DND-41 (cell line): ENCODE results near the gene PSMD6.

Experiments
- ATAC-seq: fragments of 200-7000 bp; cut with Tn5 transposase; 3 replicates; pipeline ENCODE4 v1.9.1; 2021; ENCODE audit warnings: low read depth; ENCODE audit not compliant: insufficient read depth
- DNase-seq: peaks from one replicate; pipeline ENCODE4 v3.0.0-alpha.2; 2020
- H2AFZ ChIP-seq: 2 replicates; pipeline ENCODE4 v1.6.0; 2012; ENCODE audit warnings: low read depth, low read length
- H3K27ac ChIP-seq: 2 replicates; pipeline ENCODE4 v1.5.1; 2012; ENCODE audit warnings: low read length, inconsistent platforms
- H3K27me3 ChIP-seq: fragments of 200-600 bp; sonication (generic); 2 replicates; pipeline ENCODE4 v1.6.0; 2012; ENCODE audit warnings: low read length, mild to moderate bottlenecking, inconsistent platforms; ENCODE audit not compliant: insufficient read depth, poor library complexity
- H3K36me3 ChIP-seq: 2 replicates; pipeline ENCODE4 v1.5.1; 2012; ENCODE audit warnings: low read length, inconsistent platforms; ENCODE audit not compliant: insufficient read depth
- H3K4me1 ChIP-seq: 2 replicates; pipeline ENCODE4 v1.5.1; 2012; ENCODE audit warnings: mild to moderate bottlenecking, low read length; ENCODE audit not compliant: insufficient read depth
- H3K4me2 ChIP-seq: 2 replicates; pipeline ENCODE4 v1.6.0; 2012; ENCODE audit warnings: mild to moderate bottlenecking, moderate library complexity, low read length, inconsistent platforms; ENCODE audit not compliant: insufficient read depth
- H3K4me3 ChIP-seq, 2 experiments: fragments of 200-600 bp in 1 of 2; shearing (Covaris generic) in 1 of 2; 2 replicates each; pipeline ENCODE4 v1.5.1; 2012 to 2016; ENCODE audit warnings: inconsistent platforms in 2 of 2, low read length in 2 of 2, mild to moderate bottlenecking in 2 of 2, low read depth in 1 of 2, moderate library complexity in 1 of 2
- H3K79me2 ChIP-seq: 2 replicates; pipeline ENCODE4 v1.6.0; 2012; ENCODE audit warnings: low read length, inconsistent platforms; ENCODE audit not compliant: insufficient read depth
- H3K9ac ChIP-seq: 2 replicates; pipeline ENCODE4 v1.6.0; 2012; ENCODE audit warnings: low read depth, mild to moderate bottlenecking, inconsistent platforms, low read length, moderate library complexity
- H3K9me3 ChIP-seq: 2 replicates; pipeline ENCODE4 v1.5.1; 2012; ENCODE audit warnings: low read length, moderate library complexity, mild to moderate bottlenecking, inconsistent platforms; ENCODE audit not compliant: insufficient read depth, severe bottlenecking
- H4K20me1 ChIP-seq: 2 replicates; pipeline ENCODE4 v1.6.0; 2012; ENCODE audit warnings: low read length; ENCODE audit not compliant: insufficient read depth
- EZH2 ChIP-seq: IDR thresholded peaks from 3 replicates; pipeline ENCODE4 v1.6.1; 2012; ENCODE audit warnings: borderline replicate concordance, low read depth, mild to moderate bottlenecking, moderate library complexity, low read length, inconsistent platforms; ENCODE audit not compliant: severe bottlenecking
- TF ChIP-seq, protein P1 (sequence below): IDR thresholded peaks from 2 replicates; pipeline ENCODE4 v1.5.1; 2012; ENCODE audit warnings: borderline replicate concordance, low read length, moderate library complexity, mild to moderate bottlenecking; ENCODE audit not compliant: poor library complexity, severe bottlenecking; ENCODE audit errors: extremely low read depth

Gene PSMD6

DNA sequence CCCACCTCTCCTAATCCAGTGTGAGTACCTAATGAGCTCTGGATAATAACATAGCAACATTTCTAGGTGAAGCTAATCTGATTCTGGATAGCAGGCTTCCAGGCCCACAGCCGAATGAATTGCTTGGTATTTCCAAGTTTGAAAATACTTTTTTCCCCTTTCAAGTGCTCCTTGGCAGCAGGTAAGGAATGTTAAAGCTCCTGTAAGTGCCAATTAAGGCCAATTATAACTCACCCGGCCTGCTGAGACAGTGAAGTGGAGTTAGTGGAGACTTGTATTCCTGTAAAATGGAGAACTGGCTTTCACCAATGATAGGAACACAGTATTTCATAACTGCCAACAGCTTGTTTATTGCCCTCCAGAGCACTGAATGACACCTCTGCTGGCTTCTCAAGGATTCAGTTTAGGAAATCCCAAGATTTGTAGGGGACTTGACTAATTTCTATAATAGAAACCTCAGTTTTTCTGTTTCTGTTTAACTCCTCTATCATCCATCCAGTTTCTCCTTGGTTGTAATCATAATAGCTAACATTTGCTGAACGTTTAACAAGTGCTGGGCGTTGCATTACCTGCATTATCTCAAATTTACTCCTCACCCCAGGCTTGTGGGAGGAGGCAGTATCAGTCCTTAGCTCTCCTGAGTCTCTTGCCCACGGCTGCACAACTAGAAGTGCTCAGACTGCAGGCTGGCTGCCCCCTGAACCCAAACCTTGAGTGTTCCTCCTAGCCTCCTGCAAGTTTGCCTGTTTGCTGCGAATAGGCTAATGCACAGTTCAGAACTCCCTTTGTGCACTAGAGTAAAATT, 58.4 kb downstream of the PSMD6 start:
- H3K4me1 ChIP-seq: peaks cover 54% of the 10 kb centered on the region

DNA sequence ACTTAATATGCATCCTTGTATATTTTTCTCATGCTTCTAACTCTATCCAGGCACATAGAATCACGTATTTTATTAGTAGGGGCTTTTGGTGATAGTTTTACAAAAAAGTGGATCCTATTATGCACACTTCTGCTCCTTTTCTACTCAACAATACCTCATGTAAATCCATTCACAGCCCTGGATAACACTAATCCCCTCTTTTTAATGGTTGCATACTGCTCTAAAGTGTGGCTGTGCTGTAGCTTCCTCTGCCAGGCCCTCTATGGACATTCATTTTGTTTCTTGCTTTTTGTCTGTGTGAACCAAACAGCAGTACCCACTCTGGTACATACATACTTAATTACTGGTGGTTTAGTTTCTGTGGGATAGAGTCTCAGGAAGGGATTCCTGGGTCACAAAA, 59.8 kb downstream of the PSMD6 start:
- H3K9ac ChIP-seq: no peak overlapping the region
- peaks cover 13% of the 10 kb centered on the region; the same call in 1 of the 2 replicates for H4K20me1 ChIP-seq
- H3K27me3 ChIP-seq: no peaks in the 10 kb centered on the region
- peaks cover 14% of the 10 kb centered on the region for H3K36me3 ChIP-seq
- H3K4me3 ChIP-seq: no peak overlapping the region
- TF ChIP-seq EZH2: no peak
- TF ChIP-seq, protein P1, sequence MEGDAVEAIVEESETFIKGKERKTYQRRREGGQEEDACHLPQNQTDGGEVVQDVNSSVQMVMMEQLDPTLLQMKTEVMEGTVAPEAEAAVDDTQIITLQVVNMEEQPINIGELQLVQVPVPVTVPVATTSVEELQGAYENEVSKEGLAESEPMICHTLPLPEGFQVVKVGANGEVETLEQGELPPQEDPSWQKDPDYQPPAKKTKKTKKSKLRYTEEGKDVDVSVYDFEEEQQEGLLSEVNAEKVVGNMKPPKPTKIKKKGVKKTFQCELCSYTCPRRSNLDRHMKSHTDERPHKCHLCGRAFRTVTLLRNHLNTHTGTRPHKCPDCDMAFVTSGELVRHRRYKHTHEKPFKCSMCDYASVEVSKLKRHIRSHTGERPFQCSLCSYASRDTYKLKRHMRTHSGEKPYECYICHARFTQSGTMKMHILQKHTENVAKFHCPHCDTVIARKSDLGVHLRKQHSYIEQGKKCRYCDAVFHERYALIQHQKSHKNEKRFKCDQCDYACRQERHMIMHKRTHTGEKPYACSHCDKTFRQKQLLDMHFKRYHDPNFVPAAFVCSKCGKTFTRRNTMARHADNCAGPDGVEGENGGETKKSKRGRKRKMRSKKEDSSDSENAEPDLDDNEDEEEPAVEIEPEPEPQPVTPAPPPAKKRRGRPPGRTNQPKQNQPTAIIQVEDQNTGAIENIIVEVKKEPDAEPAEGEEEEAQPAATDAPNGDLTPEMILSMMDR: no peak
- no peaks in the 10 kb centered on the region for H3K9me3 ChIP-seq
- H3K4me2 ChIP-seq: no peak overlapping the region
- H3K79me2 ChIP-seq: peaks cover 74% of the 10 kb centered on the region
- peaks cover 40% of the 10 kb centered on the region for H3K4me1 ChIP-seq
- no peak for DNase-seq
- no peak overlapping the region for H3K27ac ChIP-seq
- no peak overlapping the region for H2AFZ ChIP-seq
- ATAC-seq: no peak

More for the DNA sequence above, 58.4 kb downstream of the PSMD6 start:
- Histone ChIP-seq H3K9ac (no peak overlapping the region), H3K79me2 (peaks cover 76% of the 10 kb centered on the region), H3K4me2 (no peak overlapping the region), H2AFZ (no peak overlapping the region), H3K27ac (peak overlapping the region; percentile 18), H3K4me3 (no peak overlapping the region), H3K9me3 (no peaks in the 10 kb centered on the region), H3K27me3 (no peaks in the 10 kb centered on the region), H3K36me3 (peaks cover 18% of the 10 kb centered on the region), H4K20me1 (peaks cover 22% of the 10 kb centered on the region; the same call in 1 of the 2 replicates)
- ATAC-seq (no peak), DNase-seq (no peak)
- TF ChIP-seq, protein P1: no peak
- TF ChIP-seq EZH2: no peak

DNA sequence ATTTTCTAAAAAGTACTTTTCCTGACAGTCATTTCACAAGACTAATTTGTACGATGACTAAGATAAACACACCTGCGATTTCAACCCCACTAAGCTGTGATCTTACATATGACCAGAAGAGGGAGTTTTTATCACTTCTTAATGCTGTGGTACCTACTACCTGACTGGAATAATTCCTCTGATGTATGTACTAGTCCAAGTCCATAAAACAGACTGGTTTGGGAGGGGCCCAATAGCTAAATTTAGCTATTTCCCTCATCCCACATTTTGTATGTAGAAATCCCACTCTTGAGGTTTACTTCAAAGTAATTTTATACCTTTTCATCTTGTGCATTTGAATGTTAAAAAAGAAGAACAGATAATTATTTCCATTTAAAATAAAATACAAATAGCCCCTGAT, 61.4 kb downstream of the PSMD6 start:
- H4K20me1 ChIP-seq: peaks cover 15% of the 10 kb centered on the region; the same call in 1 of the 2 replicates
- no peak overlapping the region for H3K4me3 ChIP-seq
- H2AFZ ChIP-seq: no peak overlapping the region
- peaks cover 84% of the 10 kb centered on the region for H3K79me2 ChIP-seq
- ATAC-seq: peak; percentile 93
- H3K4me1 ChIP-seq: peaks cover 28% of the 10 kb centered on the region
- no peak overlapping the region for H3K9ac ChIP-seq
- peaks cover 17% of the 10 kb centered on the region; the same call in 1 of the 2 replicates for H3K36me3 ChIP-seq
- H3K9me3 ChIP-seq: no peaks in the 10 kb centered on the region
- TF ChIP-seq, protein P1: peak; percentile 67
- no peak for TF ChIP-seq EZH2
- DNase-seq: no peak
- H3K27ac ChIP-seq: no peak overlapping the region
- no peaks in the 10 kb centered on the region for H3K27me3 ChIP-seq
- H3K4me2 ChIP-seq: no peak overlapping the region
